Dermis blood vessel endothelial cell (primary cell): ENCODE data around the gene PATE4. TPM values are rescaled to one million over a fixed set of nuclear protein-coding genes. Genes with fewer than 3 reads are reported as not detected.

Source experiments
- DNase-seq: peaks from one replicate; pipeline ENCODE4 v3.0.0; 2010
- total RNA-seq: library from RNA; depleted of rRNA; stranded (reverse); fragments of >200 nt; gene quantifications from 2 replicates; pipeline ENCODE4 v1.2.3, GENCODE V29; 2014

PATE4 gene
- total RNA-seq, 1 donor from 2014 or later: not detected

- peak; percentile 98 for DNase-seq
These were observed 54.5 kb downstream of the PATE4 start, which contains the start of gene HYLS1 for GRCh38 chr11:125887373-125888324. Gene HYLS1, plus strand, starts transcription at chr11:125887668. Its CDS starts 11,701 bp downstream, at chr11:125899369.

Other genes starting within 250 kb of the PATE4 start
- 158 and 204 TPM in 2 replicates for gene STT3A, start 240.5 kb upstream of the PATE4 start, total RNA-seq
- gene CHEK1, start 208.2 kb upstream of the PATE4 start, total RNA-seq: 20.1 and 45.7 TPM in 2 replicates
- not detected in 2 replicates for gene ACRV1, start 152.5 kb upstream of the PATE4 start, total RNA-seq
- not detected in 2 replicates for gene PATE1, start 87.0 kb upstream of the PATE4 start, total RNA-seq
- gene PATE2, start 54.5 kb upstream of the PATE4 start, total RNA-seq: not detected in 2 replicates
- not detected in 2 replicates for gene PATE3, start 45.2 kb upstream of the PATE4 start, total RNA-seq
- gene HYLS1, start 54.4 kb downstream of the PATE4 start, total RNA-seq: 9.0 and 10.6 TPM in 2 replicates
- gene PUS3, start 69.9 kb downstream of the PATE4 start, total RNA-seq: 13.4 and 19.7 TPM in 2 replicates
- gene DDX25, start 71.2 kb downstream of the PATE4 start, total RNA-seq: 0.05 TPM in 1 of 2 replicates, not detected in the other
- not detected in 2 replicates for gene VSIG10L2, start 112.7 kb downstream of the PATE4 start, total RNA-seq
- 3.6 and 4.0 TPM in 2 replicates for gene CDON, start 229.6 kb downstream of the PATE4 start, total RNA-seq